Stimulated activated naive CD8-positive, alpha-beta T cell treated with anti-CD3 and anti-CD28 coated beads, Interleukin-15, amount 100 ng/mL, for 72 hours (primary cell): ENCODE data around the gene FHDC1.

Experiments
- ATAC-seq: fragments of 150-1000 bp; cut with Tn5 transposase; 2 replicates; pipeline ENCODE4 v1.10.0; 2021; ENCODE audit warnings: mild to moderate bottlenecking, moderate library complexity
- DNase-seq, 2 donors: peaks; one replicate each; pipeline ENCODE4 v3.0.0; 2021 to 2022
- H3K27ac Mint-ChIP-seq, 2 donors: one replicate each; pipeline ENCODE4 v1.8.0; 2022; ENCODE audit warnings: mild to moderate bottlenecking in 2 of 2, mixed read lengths in 2 of 2, moderate library complexity in 2 of 2
- H3K27me3 Mint-ChIP-seq: one replicate; pipeline ENCODE4 v1.8.0; 2022; ENCODE audit warnings: mixed read lengths
- H3K4me1 Mint-ChIP-seq: one replicate; pipeline ENCODE4 v1.8.0; 2022; ENCODE audit warnings: mild to moderate bottlenecking, mixed read lengths
- H3K4me3 Mint-ChIP-seq, 2 donors: one replicate each; pipeline ENCODE4 v1.8.0; 2022; ENCODE audit warnings: mild to moderate bottlenecking in 2 of 2, mixed read lengths in 2 of 2, moderate library complexity in 1 of 2
- H3K9me3 Mint-ChIP-seq, 2 donors: one replicate each; pipeline ENCODE4 v1.8.0; 2022; ENCODE audit warnings: mixed read lengths in 2 of 2

Gene FHDC1

GRCh38 chr4:153020457-153020856 lies 84.3 kb downstream of the FHDC1 start:
- no peak overlapping the region for H3K4me3 Mint-ChIP-seq
- peaks cover 5% of the 10 kb centered on the region for H3K4me1 Mint-ChIP-seq
- no peak for ATAC-seq
- H3K27me3 Mint-ChIP-seq, result peaks cover 6% of the 10 kb centered on the region
- DNase-seq, result no peak
- no peak overlapping the region for H3K27ac Mint-ChIP-seq
- H3K9me3 Mint-ChIP-seq, result peaks cover 0 to 5% of the 10 kb centered on the region in 2 donors

DNA sequence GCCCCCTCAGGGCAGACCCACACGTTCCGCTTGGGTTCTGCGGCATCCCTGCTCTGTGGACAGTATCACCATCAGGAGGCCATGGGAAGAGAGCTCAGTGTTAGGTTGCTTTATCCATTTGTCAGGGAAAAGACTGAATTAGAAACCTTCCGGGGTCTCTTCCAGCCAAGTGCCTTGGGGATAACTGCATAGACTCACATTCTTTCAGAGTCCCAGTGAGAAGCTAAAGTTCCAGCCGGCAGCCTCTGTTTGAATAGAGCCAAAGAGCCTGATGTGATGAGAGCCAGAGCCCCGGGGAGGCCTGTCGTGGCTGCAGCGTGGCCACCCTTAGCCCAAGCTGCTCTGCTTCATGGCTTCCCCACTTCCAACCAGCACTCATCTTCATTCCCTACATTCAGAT lies 85.2 kb downstream of the FHDC1 start:
- DNase-seq (no peak), ATAC-seq (no peak)
- Mint-ChIP-seq H3K9me3 (peaks cover 0 to 5% of the 10 kb centered on the region in 2 donors), H3K4me3 (no peak overlapping the region), H3K4me1 (peaks cover 5% of the 10 kb centered on the region), H3K27me3 (peaks cover 6% of the 10 kb centered on the region), H3K27ac (peak overlapping the region in 1 of 2 donors; percentile 7)

GRCh38 chr4:153022241-153022715 lies 86.2 kb downstream of the FHDC1 start:
- no peak overlapping the region for H3K4me3 Mint-ChIP-seq
- peak overlapping the region in 1 of 2 donors; percentile 52 for H3K27ac Mint-ChIP-seq
- peaks cover 6% of the 10 kb centered on the region for H3K27me3 Mint-ChIP-seq
- peaks cover 5% of the 10 kb centered on the region for H3K4me1 Mint-ChIP-seq
- DNase-seq (no peak), ATAC-seq (no peak)
- H3K9me3 Mint-ChIP-seq, result peaks cover 0 to 2% of the 10 kb centered on the region in 2 donors

DNA sequence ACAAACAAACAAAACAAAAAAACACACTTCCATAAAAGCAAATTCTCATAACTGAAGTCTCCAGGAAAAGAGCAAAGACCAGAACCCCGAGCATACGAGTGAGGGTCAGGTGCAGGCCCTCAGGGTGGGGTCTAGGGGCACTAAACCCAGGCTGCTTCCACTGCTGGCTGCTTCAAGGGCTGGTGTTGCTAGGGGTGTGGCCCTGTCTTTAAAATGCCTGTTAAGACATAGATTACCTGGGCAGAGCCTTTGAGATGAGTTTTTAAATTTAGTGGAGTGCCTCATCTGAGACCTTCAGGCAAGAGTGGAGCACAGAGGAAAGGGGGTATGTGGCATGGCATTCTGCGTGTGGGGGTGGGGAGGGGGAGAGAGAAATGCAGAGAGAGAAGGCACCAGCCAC lies 87.0 kb downstream of the FHDC1 start:
- peaks cover 5% of the 10 kb centered on the region for H3K4me1 Mint-ChIP-seq
- no peaks in the 10 kb centered on the region for H3K9me3 Mint-ChIP-seq
- no peak overlapping the region for H3K4me3 Mint-ChIP-seq
- DNase-seq, result no peak
- no peak for ATAC-seq
- H3K27ac Mint-ChIP-seq, result no peak overlapping the region
- H3K27me3 Mint-ChIP-seq, result peaks cover 6% of the 10 kb centered on the region

DNA sequence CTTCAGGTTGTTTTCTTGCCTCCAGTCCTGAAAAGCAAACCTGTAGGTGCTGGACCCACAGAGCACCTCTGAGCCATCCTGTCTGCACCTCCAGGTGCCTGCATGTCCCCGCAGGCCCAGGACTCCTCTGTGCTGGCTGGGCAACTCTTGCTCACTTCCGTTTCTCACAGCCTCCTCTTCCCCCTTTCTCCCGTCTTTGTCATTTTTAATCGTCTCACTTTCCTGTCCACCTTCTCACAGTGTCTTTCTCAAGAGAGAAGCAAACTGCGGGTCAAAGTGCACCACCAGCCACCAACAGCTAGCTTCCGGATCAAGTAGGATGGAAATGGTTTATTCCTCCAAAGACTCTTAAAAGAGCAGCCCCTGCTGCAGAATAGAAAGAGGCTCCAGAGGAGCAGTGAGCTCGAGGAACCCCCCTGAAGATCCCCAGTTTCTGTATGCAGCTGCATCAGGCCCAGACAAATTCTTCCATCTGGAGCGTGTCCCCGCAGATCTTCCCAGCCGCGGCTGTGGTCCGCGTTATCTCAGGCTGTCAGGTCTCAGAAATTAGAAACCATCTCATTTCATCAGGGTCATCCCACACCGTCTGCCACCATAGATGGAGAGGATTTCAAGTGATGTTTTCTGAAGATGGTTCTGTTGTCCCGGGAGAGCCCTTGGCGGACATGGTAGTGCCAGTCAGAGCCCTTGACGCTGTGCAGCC lies 87.7 kb downstream of the FHDC1 start:
- DNase-seq, result no peak
- peaks cover 5% of the 10 kb centered on the region for H3K4me1 Mint-ChIP-seq
- peaks cover 6% of the 10 kb centered on the region for H3K27me3 Mint-ChIP-seq
- no peak overlapping the region for H3K4me3 Mint-ChIP-seq
- peaks cover 1 to 4% of the 10 kb centered on the region in 2 donors for H3K9me3 Mint-ChIP-seq
- no peak for ATAC-seq
- H3K27ac Mint-ChIP-seq, result no peak overlapping the region

GRCh38 chr4:153024466-153024865 lies 88.3 kb downstream of the FHDC1 start:
- DNase-seq (no peak), ATAC-seq (no peak)
- Mint-ChIP-seq H3K9me3 (peaks cover 7 to 10% of the 10 kb centered on the region in 2 donors), H3K27me3 (peaks cover 6% of the 10 kb centered on the region), H3K4me1 (peaks cover 5% of the 10 kb centered on the region), H3K4me3 (no peak overlapping the region), H3K27ac (peak overlapping the region in 1 of 2 donors; percentile 75)

GRCh38 chr4:153025406-153025805 lies 89.3 kb downstream of the FHDC1 start:
- H3K27ac Mint-ChIP-seq, result no peak overlapping the region
- no peak for ATAC-seq
- H3K4me3 Mint-ChIP-seq, result no peak overlapping the region
- peaks cover 12% of the 10 kb centered on the region for H3K27me3 Mint-ChIP-seq
- DNase-seq, result no peak
- H3K4me1 Mint-ChIP-seq, result peaks cover 5% of the 10 kb centered on the region
- peaks cover 16 to 19% of the 10 kb centered on the region in 2 donors for H3K9me3 Mint-ChIP-seq

- DNase-seq (no peak), ATAC-seq (no peak)
- Mint-ChIP-seq H3K4me3 (no peak overlapping the region), H3K27ac (no peak overlapping the region), H3K27me3 (peaks cover 12% of the 10 kb centered on the region), H3K4me1 (peaks cover 5% of the 10 kb centered on the region), H3K9me3 (peaks cover 17 to 26% of the 10 kb centered on the region in 2 donors)
These were observed 90.6 kb downstream of the FHDC1 start for GRCh38 chr4:153026591-153027346.

GRCh38 chr4:153027866-153028265 lies 91.7 kb downstream of the FHDC1 start:
- DNase-seq (no peak), ATAC-seq (no peak)
- Mint-ChIP-seq H3K4me3 (no peak overlapping the region), H3K4me1 (peaks cover 5% of the 10 kb centered on the region), H3K9me3 (peaks cover 17 to 26% of the 10 kb centered on the region in 2 donors), H3K27ac (no peak overlapping the region), H3K27me3 (peaks cover 12% of the 10 kb centered on the region)

- peaks cover 12% of the 10 kb centered on the region for H3K27me3 Mint-ChIP-seq
- peaks cover 5% of the 10 kb centered on the region for H3K4me1 Mint-ChIP-seq
- no peak overlapping the region for H3K27ac Mint-ChIP-seq
- DNase-seq (no peak), ATAC-seq (no peak)
- H3K4me3 Mint-ChIP-seq, result no peak overlapping the region
- peaks cover 17 to 26% of the 10 kb centered on the region in 2 donors for H3K9me3 Mint-ChIP-seq
These were observed 92.4 kb downstream of the FHDC1 start for GRCh38 chr4:153028535-153028934.
